HG03108 (cell line): Measurements from ENCODE around the gene MAGEB4.

Experiments
- ATAC-seq: cut with Tn5 transposase; IDR thresholded peaks from one replicate; pipeline ENCODE4 v1.9.1; 2021; ENCODE audit warnings: moderate library complexity; ENCODE audit not compliant: unreplicated experiment

MAGEB4 gene

GRCh38 chrX:30282527-30282926, 40.7 kb downstream of the MAGEB4 start:
- no peak for ATAC-seq

- ATAC-seq = no peak
These were observed 41.8 kb downstream of the MAGEB4 start for GRCh38 chrX:30283456-30284200.
